GM12891 (cell line): ENCODE results near the gene RFX2.

Source experiments
- PAX5 ChIP-seq: IDR thresholded peaks from 2 replicates; pipeline ENCODE4 v1.6.1; 2011; ENCODE audit warnings: low read length, moderate library complexity, mild to moderate bottlenecking; ENCODE audit not compliant: insufficient read depth, severe bottlenecking
- POLR2A ChIP-seq: IDR thresholded peaks from 2 replicates; pipeline ENCODE4 v1.6.1; 2011; ENCODE audit warnings: low read depth, low read length, control low read depth
- POLR2AphosphoS5 ChIP-seq: IDR thresholded peaks from 2 replicates; pipeline ENCODE4 v1.6.1; 2011; ENCODE audit warnings: low read depth, low read length, control low read depth
- POU2F2 ChIP-seq: IDR thresholded peaks from 2 replicates; pipeline ENCODE4 v1.6.1; 2011; ENCODE audit warnings: low read depth, mild to moderate bottlenecking, control low read depth, low read length, moderate library complexity
- SPI1 ChIP-seq: IDR thresholded peaks from 2 replicates; pipeline ENCODE4 v1.6.1; 2011; ENCODE audit warnings: low read depth, low read length, control low read depth
- TAF1 ChIP-seq: IDR thresholded peaks from 2 replicates; pipeline ENCODE4 v1.6.1; 2011; ENCODE audit warnings: low read depth, low read length, control low read depth

DNA sequence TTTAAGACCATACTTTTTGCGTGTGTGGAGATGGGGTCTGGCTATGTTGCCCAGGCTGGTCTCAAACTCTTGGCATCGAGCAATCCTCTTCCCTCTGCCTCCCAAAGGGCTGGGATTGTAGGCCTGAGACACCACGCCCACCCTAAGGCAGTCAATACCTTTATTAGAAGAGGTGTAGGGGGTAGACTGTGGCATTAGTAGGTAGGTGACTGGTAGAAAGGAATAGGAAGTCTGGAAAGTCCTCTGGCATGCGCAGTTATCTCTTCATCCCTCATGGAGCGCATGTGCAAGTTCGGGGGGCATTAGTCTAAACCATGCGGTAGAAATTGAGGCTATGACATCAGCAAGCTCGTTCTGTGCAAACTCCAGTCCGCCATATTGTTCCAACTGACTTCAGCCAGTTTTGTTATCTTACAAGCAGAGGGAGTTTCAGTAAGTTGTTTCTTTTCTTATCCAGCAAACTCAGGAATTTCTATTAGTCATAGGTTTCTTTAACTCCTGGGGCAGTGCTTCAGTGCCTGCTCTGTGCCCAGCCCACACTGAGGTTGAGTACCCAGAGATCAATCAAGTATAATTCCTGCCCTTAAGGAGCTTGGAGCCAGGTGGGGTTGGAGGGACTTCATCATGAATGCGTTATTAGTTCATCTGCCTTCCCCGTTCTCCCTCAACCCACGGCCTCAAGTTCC, 125.1 kb downstream of the RFX2 start:
- TF ChIP-seq POLR2A (no peak), POLR2AphosphoS5 (no peak), TAF1 (no peak), SPI1 (no peak), POU2F2 (no peak), PAX5 (no peak)
